ENCODE results near the gene TUBA4B. TPM values are rescaled to one million over a fixed set of nuclear protein-coding genes. Genes with fewer than 3 reads are reported as not detected.
A peak's percentile ranks its signal among the peaks of the same experiment; 100 is the strongest.

Gene TUBA4B
- total RNA-seq, 3 donors from 2014 or later (not counting 1 experiment from before 2014, with no cell fraction given) = not detected

DNA sequence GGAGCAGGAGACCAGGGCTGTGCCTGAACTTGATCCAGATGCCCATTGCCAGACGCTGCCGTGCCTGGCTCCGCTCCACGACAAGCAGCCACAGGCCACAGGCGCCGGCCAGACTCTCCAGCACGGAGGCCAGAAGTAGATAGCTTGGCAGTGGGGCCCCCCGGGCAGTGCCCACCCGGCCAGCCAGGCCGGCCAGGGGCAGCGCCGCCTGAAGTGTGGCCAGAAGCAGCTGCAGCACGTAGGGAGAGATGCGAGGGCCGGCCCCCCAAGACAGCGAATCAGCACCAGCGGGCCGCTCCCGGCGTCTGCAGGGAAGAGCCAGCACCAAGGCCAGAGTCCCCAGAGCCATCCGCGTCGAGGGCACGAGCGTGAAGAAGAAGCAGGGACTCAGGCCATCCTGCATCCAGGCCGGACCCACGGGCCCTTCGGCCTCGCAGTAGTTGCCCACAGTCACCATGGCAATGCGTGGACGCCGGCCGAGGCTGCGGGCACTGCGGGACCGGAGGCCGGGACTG is 34.8 kb upstream of the TUBA4B start:
- H3K27ac Mint-ChIP-seq = peak overlapping the region; percentile 62 to 75
- whole genome bisulfite sequencing (ENCODE audit: insufficient coverage) = 1% methylated on average over 37 of the region's 37 CpGs
- Histone ChIP-seq H3K4me3 (ENCODE audit: low read length) (peak overlapping the region; percentile 46), H3K4me1 (ENCODE audit: control insufficient read depth, insufficient read depth, low read length) (peaks cover 24% of the 10 kb centered on the region), H3K27me3 (ENCODE audit: control insufficient read depth, insufficient read depth, low read length) (no peaks in the 10 kb centered on the region), H3K9me3 (ENCODE audit: control insufficient read depth, insufficient read depth, low read length) (no peaks in the 10 kb centered on the region), H3K36me3 (ENCODE audit: control insufficient read depth, insufficient read depth, low read length) (peaks cover 31% of the 10 kb centered on the region), H3K27ac (ENCODE audit: low read length) (no peak overlapping the region)
- no peaks in the 10 kb centered on the region for H3K27me3 Mint-ChIP-seq (ENCODE audit: low read depth in 2 of 2)
- H3K4me1 Mint-ChIP-seq = peaks cover 6 to 17% of the 10 kb centered on the region in 2 donors
- TF ChIP-seq, protein P1, sequence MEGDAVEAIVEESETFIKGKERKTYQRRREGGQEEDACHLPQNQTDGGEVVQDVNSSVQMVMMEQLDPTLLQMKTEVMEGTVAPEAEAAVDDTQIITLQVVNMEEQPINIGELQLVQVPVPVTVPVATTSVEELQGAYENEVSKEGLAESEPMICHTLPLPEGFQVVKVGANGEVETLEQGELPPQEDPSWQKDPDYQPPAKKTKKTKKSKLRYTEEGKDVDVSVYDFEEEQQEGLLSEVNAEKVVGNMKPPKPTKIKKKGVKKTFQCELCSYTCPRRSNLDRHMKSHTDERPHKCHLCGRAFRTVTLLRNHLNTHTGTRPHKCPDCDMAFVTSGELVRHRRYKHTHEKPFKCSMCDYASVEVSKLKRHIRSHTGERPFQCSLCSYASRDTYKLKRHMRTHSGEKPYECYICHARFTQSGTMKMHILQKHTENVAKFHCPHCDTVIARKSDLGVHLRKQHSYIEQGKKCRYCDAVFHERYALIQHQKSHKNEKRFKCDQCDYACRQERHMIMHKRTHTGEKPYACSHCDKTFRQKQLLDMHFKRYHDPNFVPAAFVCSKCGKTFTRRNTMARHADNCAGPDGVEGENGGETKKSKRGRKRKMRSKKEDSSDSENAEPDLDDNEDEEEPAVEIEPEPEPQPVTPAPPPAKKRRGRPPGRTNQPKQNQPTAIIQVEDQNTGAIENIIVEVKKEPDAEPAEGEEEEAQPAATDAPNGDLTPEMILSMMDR (IDR thresholded peaks at IDR 0.05) = no peak
- peak overlapping the region; percentile 83 for H3K4me3 Mint-ChIP-seq
- H3K9me3 Mint-ChIP-seq = no peaks in the 10 kb centered on the region
- H3K36me3 Mint-ChIP-seq = peaks cover 7% of the 10 kb centered on the region
- intact Hi-C loops (cut with micrococcal nuclease) = loop anchor here (2.0 kb wide), 1 partner anchor 57 kb away; the partner anchor contains the start of gene NHEJ1
- peak; percentile 43 to 50 (median 46) for ATAC-seq
- peak in 1 of 2 donors; percentile 29 for DNase-seq

DNA sequence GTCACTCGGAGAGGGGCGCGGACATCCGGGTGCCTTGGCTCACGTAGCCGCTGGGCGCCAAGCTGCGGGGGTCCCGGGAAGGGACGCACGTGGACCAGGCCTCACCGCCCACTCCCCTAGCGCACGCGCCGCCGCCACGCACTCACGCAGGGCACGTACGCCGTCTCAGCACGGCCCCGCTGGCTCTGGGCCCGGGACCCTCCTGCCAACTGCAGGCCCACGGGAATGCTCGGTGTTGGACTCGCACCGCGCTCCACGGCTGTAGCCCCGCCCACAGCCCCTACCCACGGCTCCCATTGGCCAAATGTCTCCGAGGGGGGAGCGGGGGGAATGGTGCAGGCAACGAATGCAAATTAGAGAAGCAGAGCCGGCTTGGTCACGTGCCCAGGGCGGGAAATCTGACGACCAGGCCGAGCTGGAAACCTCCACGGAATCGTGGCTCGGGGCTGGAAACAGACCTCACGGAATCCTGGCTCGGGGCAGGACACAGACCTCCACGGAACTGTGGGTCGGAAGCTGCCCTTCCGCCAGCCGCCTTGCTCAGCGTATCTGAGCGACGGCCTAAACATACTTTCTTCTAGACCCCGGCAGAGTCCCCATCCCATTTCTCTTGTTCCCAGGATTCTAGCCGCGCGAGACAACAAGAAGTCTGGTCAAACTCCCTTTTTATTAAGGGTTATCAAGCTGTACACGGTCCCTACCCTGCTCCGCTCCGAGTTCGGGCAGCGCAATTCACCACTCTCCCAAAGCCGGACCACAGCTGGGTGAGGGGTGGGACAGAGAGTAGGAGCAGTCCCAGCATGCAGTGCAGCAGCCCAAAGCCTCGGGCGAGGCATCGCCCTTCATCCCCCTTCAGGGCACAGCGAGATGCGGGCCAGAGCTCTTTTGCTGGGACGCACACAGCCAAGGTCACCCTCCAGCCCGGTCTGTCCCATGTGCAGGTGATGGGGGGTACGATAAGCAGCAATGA is 34.0 kb upstream of the TUBA4B start, which contains the start of gene ABCB6:
Gene ABCB6, minus strand, starts transcription at position 227 of the 970 bp plus-strand sequence. CDS start 285 bp downstream, outside the sequence.
- Mint-ChIP-seq H3K4me3 (peak within 1 kb of the TSS; percentile 83), H3K27ac (peak within 1 kb of the TSS; percentile 62 to 75), H3K27me3 (ENCODE audit: low read depth in 2 of 2) (no peaks in the 10 kb centered on the region), H3K9me3 (no peaks in the 10 kb centered on the region), H3K4me1 (peaks cover 6 to 17% of the 10 kb centered on the region in 2 donors), H3K36me3 (peaks cover 7% of the 10 kb centered on the region)
- Histone ChIP-seq H3K4me3 (ENCODE audit: low read length) (peak within 1 kb of the TSS; percentile 46), H3K4me1 (ENCODE audit: control insufficient read depth, insufficient read depth, low read length) (peaks cover 25% of the 10 kb centered on the region), H3K27me3 (ENCODE audit: control insufficient read depth, insufficient read depth, low read length) (no peaks in the 10 kb centered on the region), H3K9me3 (ENCODE audit: control insufficient read depth, insufficient read depth, low read length) (no peaks in the 10 kb centered on the region), H3K27ac (ENCODE audit: low read length) (peak within 1 kb of the TSS; percentile 18), H3K36me3 (ENCODE audit: control insufficient read depth, insufficient read depth, low read length) (peaks cover 39% of the 10 kb centered on the region)
- TF ChIP-seq, protein P1 (IDR thresholded peaks at IDR 0.05) = no peak
- intact Hi-C loops (cut with micrococcal nuclease) = loop anchor here (1.0 to 2.0 kb wide), 2 partner anchors 10 to 58 kb away; partner anchors contain the start of genes ANKZF1, ATG9A and NHEJ1
- ATAC-seq = peak; percentile 83 to 89 (median 87)
- 21% methylated on average over 71 of the region's 71 CpGs for WGBS (ENCODE audit: insufficient coverage)
- peak; percentile 73 to 92 for DNase-seq

DNA sequence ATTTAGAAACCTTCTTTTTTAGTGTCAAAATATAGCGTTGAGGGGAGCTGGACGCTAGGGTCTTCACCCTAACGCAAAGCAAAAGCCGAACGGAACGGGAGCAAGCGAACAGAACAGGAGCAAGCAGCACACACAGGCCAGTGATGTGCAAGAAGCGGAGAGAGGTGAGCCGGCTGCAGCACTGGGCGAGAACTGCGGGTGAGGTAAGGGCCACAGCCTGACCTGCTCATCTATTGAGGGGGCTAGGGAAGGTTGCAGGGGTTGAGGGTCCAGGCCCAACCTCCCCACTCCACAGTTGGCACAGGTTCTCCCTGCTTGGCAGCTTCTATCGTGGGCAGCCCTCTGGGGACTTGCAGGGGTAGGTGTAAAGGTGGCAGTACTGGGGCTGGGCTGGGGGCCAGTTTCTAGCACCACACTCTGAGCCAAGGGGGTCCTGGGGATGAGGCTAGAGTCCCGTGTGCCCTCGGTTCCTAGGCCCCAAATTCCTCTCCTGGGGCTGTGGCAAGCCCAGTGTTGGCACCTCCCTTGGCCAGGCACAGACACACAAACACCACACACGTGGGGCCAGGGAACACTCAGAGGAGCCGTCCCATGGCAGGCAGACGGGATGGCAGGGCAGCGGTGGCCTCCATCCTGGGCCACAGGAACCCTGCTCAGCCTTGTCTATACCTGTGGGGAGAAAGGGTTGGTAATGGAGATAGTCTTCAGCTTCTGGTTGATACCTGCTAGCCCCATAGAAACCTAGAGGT is 33.1 kb upstream of the TUBA4B start:
- H3K36me3 Mint-ChIP-seq = peaks cover 7% of the 10 kb centered on the region
- peaks cover 48% of the 10 kb centered on the region for H3K36me3 ChIP-seq (ENCODE audit: control insufficient read depth, insufficient read depth, low read length)
- H3K9me3 ChIP-seq (ENCODE audit: control insufficient read depth, insufficient read depth, low read length) = no peaks in the 10 kb centered on the region
- no peak for ATAC-seq
- H3K4me1 ChIP-seq (ENCODE audit: control insufficient read depth, insufficient read depth, low read length) = peaks cover 30% of the 10 kb centered on the region
- WGBS (ENCODE audit: insufficient coverage) = 96% methylated on average over 18 of the region's 18 CpGs
- TF ChIP-seq, protein P1 (IDR thresholded peaks at IDR 0.05) = no peak
- H3K27ac ChIP-seq (ENCODE audit: low read length) = no peak overlapping the region
- H3K27me3 ChIP-seq (ENCODE audit: control insufficient read depth, insufficient read depth, low read length) = no peaks in the 10 kb centered on the region
- no peaks in the 10 kb centered on the region for H3K9me3 Mint-ChIP-seq
- no peak overlapping the region for H3K4me3 ChIP-seq (ENCODE audit: low read length)
- peak overlapping the region; percentile 42 for H3K4me3 Mint-ChIP-seq
- H3K4me1 Mint-ChIP-seq = peaks cover 6 to 20% of the 10 kb centered on the region in 2 donors
- H3K27ac Mint-ChIP-seq = no peak overlapping the region
- no peaks in the 10 kb centered on the region for H3K27me3 Mint-ChIP-seq (ENCODE audit: low read depth in 2 of 2)
- intact Hi-C loops (cut with micrococcal nuclease) = loop anchor here (1.0 to 2.0 kb wide), 2 partner anchors 9 to 59 kb away; partner anchors contain the start of genes ANKZF1, ATG9A and NHEJ1
- no peak for DNase-seq
